ENCODE results near the gene FOXA1. TPM values are rescaled to one million over a fixed set of nuclear protein-coding genes. Genes with fewer than 3 reads are reported as not detected.

The FOXA1 gene
- total and polyA plus RNA-seq, 4 donors: 8.0 to 37.5 (median 16.1) TPM

DNA sequence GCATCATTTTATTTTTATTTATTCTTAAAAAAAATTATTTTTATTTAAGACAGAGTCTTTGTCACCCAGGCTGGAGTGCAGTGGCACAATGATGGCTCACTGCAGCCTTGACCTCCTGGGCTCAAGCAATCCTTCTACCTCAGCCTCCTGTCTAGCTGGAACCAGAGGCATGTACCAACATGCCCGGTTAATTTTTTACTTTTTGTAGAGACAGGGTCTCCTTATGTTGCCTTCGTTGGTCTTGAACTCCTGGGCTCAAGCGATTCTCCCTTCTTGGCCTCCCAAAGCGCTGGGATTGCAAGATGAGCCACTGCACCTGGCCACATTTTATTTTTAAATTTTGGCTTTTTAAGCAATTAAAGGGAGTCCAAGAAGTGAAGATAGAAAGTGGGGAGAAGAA lies 21.8 kb upstream of the FOXA1 start:
- TF ChIP-seq, protein P1, sequence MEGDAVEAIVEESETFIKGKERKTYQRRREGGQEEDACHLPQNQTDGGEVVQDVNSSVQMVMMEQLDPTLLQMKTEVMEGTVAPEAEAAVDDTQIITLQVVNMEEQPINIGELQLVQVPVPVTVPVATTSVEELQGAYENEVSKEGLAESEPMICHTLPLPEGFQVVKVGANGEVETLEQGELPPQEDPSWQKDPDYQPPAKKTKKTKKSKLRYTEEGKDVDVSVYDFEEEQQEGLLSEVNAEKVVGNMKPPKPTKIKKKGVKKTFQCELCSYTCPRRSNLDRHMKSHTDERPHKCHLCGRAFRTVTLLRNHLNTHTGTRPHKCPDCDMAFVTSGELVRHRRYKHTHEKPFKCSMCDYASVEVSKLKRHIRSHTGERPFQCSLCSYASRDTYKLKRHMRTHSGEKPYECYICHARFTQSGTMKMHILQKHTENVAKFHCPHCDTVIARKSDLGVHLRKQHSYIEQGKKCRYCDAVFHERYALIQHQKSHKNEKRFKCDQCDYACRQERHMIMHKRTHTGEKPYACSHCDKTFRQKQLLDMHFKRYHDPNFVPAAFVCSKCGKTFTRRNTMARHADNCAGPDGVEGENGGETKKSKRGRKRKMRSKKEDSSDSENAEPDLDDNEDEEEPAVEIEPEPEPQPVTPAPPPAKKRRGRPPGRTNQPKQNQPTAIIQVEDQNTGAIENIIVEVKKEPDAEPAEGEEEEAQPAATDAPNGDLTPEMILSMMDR (IDR thresholded peaks at IDR 0.05; ENCODE audit: low read depth, low read length, missing input control): no peak
- TF ChIP-seq SP1 (IDR thresholded peaks at IDR 0.05) (no peak), ATF3 (IDR thresholded peaks at IDR 0.05) (no peak)
- Histone ChIP-seq H3K27me3 (ENCODE audit: control insufficient read depth in 4 of 4, insufficient read depth in 4 of 4, low read length in 3 of 4) (no peaks in the 10 kb centered on the region), H3K9me3 (ENCODE audit: control insufficient read depth in 4 of 4, low read length in 3 of 4) (peaks cover 4 to 16% (median 7%) of the 10 kb centered on the region in 4 donors), H3K27ac (ENCODE audit: low read depth in 1 of 2, low read length in 2 of 2) (no peak overlapping the region), H3K9ac (ENCODE audit: low read depth in 1 of 2, low read length in 2 of 2) (no peak overlapping the region), H3K4me1 (ENCODE audit: control insufficient read depth in 4 of 4, insufficient read depth in 4 of 4, low read length in 3 of 4) (no peaks in the 10 kb centered on the region), H3K36me3 (ENCODE audit: control insufficient read depth in 4 of 4, insufficient read depth in 3 of 4, low read depth in 1 of 4, low read length in 3 of 4) (peaks cover 0 to 5% (median under 1%) of the 10 kb centered on the region in 4 donors), H3K4me3 (ENCODE audit: low read depth in 1 of 3, low read length in 3 of 3) (no peak overlapping the region)
- WGBS: 94% methylated on average over 4 of the region's 4 CpGs
- no peak for DNase-seq (ENCODE audit: low spot score)

GRCh38 chr14:37615582-37616289 lies 20.7 kb upstream of the FOXA1 start:
- no peak for DNase-seq (ENCODE audit: low spot score)
- Histone ChIP-seq H3K4me3 (ENCODE audit: low read depth in 1 of 3, low read length in 3 of 3) (no peak overlapping the region), H3K27me3 (ENCODE audit: control insufficient read depth in 4 of 4, insufficient read depth in 4 of 4, low read length in 3 of 4) (no peaks in the 10 kb centered on the region), H3K9ac (ENCODE audit: low read depth in 1 of 2, low read length in 2 of 2) (no peak overlapping the region), H3K27ac (ENCODE audit: low read depth in 1 of 2, low read length in 2 of 2) (no peak overlapping the region), H3K9me3 (ENCODE audit: control insufficient read depth in 4 of 4, low read length in 3 of 4) (peaks cover 4 to 16% (median 7%) of the 10 kb centered on the region in 4 donors), H3K36me3 (ENCODE audit: control insufficient read depth in 4 of 4, insufficient read depth in 3 of 4, low read depth in 1 of 4, low read length in 3 of 4) (peaks cover 0 to 6% (median under 1%) of the 10 kb centered on the region in 4 donors), H3K4me1 (ENCODE audit: control insufficient read depth in 4 of 4, insufficient read depth in 4 of 4, low read length in 3 of 4) (no peaks in the 10 kb centered on the region)
- TF ChIP-seq ATF3 (IDR thresholded peaks at IDR 0.05) (no peak), EGR1 (IDR thresholded peaks at IDR 0.05; ENCODE audit: low read depth in 2 of 2) (no peak), RXRA (IDR thresholded peaks at IDR 0.05) (no peak), JUND (IDR thresholded peaks at IDR 0.05) (no peak), NR2F2 (IDR thresholded peaks at IDR 0.05) (no peak)
- TF ChIP-seq, protein P2, sequence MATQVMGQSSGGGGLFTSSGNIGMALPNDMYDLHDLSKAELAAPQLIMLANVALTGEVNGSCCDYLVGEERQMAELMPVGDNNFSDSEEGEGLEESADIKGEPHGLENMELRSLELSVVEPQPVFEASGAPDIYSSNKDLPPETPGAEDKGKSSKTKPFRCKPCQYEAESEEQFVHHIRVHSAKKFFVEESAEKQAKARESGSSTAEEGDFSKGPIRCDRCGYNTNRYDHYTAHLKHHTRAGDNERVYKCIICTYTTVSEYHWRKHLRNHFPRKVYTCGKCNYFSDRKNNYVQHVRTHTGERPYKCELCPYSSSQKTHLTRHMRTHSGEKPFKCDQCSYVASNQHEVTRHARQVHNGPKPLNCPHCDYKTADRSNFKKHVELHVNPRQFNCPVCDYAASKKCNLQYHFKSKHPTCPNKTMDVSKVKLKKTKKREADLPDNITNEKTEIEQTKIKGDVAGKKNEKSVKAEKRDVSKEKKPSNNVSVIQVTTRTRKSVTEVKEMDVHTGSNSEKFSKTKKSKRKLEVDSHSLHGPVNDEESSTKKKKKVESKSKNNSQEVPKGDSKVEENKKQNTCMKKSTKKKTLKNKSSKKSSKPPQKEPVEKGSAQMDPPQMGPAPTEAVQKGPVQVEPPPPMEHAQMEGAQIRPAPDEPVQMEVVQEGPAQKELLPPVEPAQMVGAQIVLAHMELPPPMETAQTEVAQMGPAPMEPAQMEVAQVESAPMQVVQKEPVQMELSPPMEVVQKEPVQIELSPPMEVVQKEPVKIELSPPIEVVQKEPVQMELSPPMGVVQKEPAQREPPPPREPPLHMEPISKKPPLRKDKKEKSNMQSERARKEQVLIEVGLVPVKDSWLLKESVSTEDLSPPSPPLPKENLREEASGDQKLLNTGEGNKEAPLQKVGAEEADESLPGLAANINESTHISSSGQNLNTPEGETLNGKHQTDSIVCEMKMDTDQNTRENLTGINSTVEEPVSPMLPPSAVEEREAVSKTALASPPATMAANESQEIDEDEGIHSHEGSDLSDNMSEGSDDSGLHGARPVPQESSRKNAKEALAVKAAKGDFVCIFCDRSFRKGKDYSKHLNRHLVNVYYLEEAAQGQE (IDR thresholded peaks at IDR 0.05): no peak
- WGBS: 98% methylated on average over 3 of the region's 3 CpGs

DNA sequence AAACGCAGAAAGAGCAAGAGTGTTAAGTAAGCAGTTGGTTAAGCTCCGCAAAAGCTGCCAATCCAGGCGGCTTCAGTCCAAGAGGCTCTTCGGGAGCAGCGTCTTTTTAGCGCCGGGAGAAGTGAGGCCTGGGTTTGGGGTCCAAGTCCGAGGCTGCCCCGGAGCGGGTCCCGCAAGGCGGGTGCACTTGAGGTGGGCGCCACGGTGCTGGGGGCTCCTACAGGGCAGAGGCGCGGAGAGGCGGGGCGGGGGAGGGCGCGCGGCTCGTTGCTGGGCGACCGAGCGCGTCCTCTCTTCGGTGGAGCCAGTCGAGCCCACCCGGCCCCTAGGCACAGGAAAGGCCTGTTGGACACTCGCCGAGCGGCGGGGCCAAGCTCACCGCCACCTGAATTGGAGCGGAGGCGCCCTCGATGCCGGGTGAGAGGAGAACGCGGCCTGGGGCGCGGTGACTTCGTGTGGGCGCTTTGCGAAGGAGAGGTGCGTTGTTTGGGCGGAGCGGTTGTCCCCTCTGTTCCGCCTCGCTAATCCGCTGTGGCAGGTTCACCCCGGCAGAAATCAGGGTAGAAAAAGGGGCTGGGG lies 16.0 kb upstream of the FOXA1 start:
- Histone ChIP-seq H3K9ac (ENCODE audit: low read depth in 1 of 2, low read length in 2 of 2) (no peak overlapping the region), H3K4me1 (ENCODE audit: control insufficient read depth in 4 of 4, insufficient read depth in 4 of 4, low read length in 3 of 4) (no peaks in the 10 kb centered on the region), H3K27ac (ENCODE audit: low read depth in 1 of 2, low read length in 2 of 2) (no peak overlapping the region), H3K9me3 (ENCODE audit: control insufficient read depth in 4 of 4, low read length in 3 of 4) (peaks cover 3 to 13% (median 5%) of the 10 kb centered on the region in 4 donors), H3K36me3 (ENCODE audit: control insufficient read depth in 4 of 4, insufficient read depth in 3 of 4, low read depth in 1 of 4, low read length in 3 of 4) (peaks cover 0 to 6% (median under 1%) of the 10 kb centered on the region in 4 donors), H3K4me3 (ENCODE audit: low read depth in 1 of 3, low read length in 3 of 3) (peak overlapping the region in 1 of 3 donors; percentile 18), H3K27me3 (ENCODE audit: control insufficient read depth in 4 of 4, insufficient read depth in 4 of 4, low read length in 3 of 4) (no peaks in the 10 kb centered on the region)
- no peak for DNase-seq (ENCODE audit: low spot score)
- 57% methylated on average over 52 of the region's 52 CpGs for WGBS
- no peak for TF ChIP-seq NR2F2 (IDR thresholded peaks at IDR 0.05)
- TF ChIP-seq HNF4A (conservative IDR thresholded peaks at IDR 0.05): no peak
- TF ChIP-seq, protein P1 (IDR thresholded peaks at IDR 0.05; ENCODE audit: low read depth, low read length, missing input control): no peak
- no peak for TF ChIP-seq TAF1 (conservative IDR thresholded peaks at IDR 0.05)
- TF ChIP-seq YY1 (IDR thresholded peaks at IDR 0.05): no peak
- no peak for TF ChIP-seq FOXA1 (IDR thresholded peaks at IDR 0.05)
- TF ChIP-seq ZBTB33 (IDR thresholded peaks at IDR 0.05): no peak
- TF ChIP-seq HNF4G (IDR thresholded peaks at IDR 0.05): no peak

Measured in liver (tissue), 9 donors.